Hindlimb muscle (tissue), 1 donor: ENCODE data around the gene TRPV5. TPM values are rescaled to one million over a fixed set of nuclear protein-coding genes. Genes with fewer than 3 reads are reported as not detected.

ENCODE experiments used
- DNase-seq: peaks from one replicate; pipeline ENCODE4 v3.0.0-alpha.2; 2013
- polyA plus RNA-seq: library from polyadenylated mRNA; unstranded; fragments of 120-200 nt; gene quantifications from one replicate; pipeline ENCODE4 v1.2.1, GENCODE V29; 2013; ENCODE audit not compliant: insufficient read length

Gene TRPV5
- polyA plus RNA-seq, 1 donor, result 0.09 TPM

DNA sequence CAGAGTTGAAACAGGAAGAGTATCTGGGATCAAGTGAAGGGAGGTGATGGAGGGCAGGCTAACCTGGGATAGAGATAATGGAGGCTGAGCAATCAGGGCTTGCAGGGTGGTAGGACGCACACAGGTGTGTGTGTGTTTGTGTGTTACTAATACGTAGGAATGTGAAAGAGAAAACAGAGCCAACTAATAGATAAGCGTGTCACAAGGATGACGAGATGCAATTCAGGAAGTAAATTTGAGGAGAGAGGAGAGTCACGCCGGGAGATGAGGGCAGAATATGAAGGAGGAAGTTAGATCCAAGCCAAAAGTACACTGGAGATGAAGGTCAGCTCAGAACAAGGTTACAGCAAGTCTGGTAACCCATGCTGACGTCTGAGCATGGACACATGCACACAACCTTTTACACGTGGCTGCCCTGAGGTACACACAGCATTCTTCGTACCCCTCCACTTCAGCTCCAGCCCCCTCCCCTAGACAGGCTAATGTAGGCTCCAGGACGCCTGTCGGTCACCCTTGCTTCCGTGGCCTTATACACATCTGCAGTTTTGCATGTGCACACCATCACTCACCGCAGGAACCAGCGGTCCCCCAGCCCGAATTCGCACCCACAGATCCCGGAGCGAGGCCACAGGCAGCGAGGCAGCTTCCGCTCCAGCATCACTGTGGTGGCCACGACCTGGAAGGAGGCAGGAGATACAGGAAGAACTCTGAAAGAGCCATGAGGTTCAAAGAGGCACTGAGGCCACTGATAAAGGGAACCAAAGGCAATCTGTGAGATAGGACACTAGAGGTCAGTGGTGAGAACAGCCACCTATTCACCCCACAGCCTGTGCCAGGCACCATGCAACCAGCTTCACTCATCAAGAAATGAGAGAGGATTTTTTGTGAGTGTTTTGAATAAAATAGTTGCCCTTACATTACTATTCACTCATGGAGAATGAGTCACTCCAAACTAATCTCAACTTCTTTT, 24.3 kb downstream of the TRPV5 start:
- no peak for DNase-seq

DNA sequence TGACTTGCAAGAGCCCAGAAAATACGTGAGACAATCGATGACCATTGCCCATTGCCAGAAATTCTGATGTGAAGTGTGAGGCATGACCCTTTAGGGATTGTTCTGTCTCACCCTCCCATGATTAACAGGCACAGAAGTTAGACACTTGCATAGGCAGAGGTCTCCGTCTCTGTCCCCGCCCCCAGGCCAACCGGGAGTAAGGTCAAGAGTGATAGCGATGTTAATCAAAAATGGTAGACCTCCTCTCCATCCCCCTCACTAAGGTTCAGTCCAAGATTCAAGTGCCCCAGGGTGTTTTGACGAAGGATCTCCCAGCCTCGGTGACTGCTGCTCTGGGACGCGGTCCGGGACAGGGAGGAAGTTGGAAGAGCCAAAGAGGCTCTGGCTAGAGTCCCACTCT, 25.3 kb downstream of the TRPV5 start:
- no peak for DNase-seq

- no peak for DNase-seq
Observed at GRCh38 chr7:142906643-142907042, 26.9 kb downstream of the TRPV5 start.

- DNase-seq, result no peak
Observed at GRCh38 chr7:142905759-142906158, 27.8 kb downstream of the TRPV5 start.

DNA sequence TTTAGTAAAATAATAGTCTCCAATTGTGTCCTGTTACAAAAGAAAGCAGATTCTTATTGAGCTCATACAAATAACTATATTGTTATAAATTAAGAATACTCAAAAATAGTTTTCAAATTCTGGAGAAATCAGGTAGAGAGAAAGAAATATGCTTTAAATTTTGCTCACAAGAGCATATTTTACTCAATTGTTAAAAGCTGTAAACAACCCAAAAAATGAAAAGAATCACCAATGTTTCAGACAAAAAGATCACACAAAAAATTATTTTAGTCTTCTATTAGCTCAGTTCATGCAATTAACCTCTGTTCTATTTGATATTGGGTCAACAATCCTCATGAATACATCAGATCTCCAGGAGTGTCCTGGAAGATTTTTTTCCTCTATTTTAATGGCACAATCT, 29.4 kb downstream of the TRPV5 start:
- DNase-seq, result no peak

GRCh38 chr7:142901426-142902259, 31.9 kb downstream of the TRPV5 start:
- DNase-seq, result no peak

- no peak for DNase-seq
Observed at GRCh38 chr7:142899661-142900060, 33.9 kb downstream of the TRPV5 start.

GRCh38 chr7:142898377-142899170, 35.0 kb downstream of the TRPV5 start:
- DNase-seq, result no peak

DNA sequence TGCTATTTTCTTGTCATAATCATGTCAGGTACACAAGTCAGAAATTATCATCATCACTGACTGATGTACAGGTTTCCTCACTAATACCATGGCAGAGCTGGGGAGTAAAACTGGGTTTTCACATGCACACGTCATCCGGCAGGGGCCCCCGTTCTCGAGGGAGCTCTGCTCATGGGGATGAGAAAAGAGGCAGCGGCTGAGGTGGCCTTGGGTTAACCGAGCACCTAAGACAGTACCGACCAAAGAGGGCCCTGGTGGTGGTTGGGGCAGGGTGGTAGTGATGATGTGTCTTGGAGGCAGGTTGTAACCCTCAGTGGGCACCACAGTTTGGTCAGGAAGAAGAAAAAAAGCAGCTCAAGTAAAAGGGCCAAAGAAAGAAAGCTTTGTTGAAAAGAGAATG, 35.9 kb downstream of the TRPV5 start:
- no peak for DNase-seq

DNA sequence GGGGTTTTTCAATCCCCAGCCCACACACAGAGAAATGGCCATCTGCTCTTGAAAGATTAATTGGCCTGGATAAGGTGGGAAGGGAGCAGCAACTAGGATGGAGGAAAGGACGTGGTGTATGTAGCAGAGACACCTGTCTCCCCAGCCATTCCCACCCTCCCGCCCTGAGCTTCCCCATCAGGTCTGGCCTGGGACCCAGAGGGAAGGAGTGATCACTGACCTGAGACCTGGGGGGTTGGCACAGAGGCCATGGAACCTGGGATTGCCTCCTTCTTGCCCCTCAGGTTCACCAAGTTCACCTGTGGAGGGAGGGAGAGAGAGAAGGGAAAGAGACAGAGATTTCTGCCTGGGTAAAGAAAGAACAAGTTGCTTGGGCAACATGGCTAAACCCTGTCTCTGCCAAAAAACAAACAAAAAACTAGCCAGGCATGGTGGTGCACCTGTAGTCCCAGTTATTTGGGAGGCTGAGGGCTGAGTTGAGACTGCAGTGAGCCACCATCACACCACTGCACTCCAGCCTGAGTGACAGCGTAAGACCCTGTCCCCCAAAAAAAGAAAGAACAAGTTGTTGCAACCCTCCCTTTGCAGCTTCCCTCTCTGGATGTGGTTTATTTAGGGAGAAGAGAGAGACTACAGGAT, 36.7 kb downstream of the TRPV5 start:
- DNase-seq, result no peak

DNA sequence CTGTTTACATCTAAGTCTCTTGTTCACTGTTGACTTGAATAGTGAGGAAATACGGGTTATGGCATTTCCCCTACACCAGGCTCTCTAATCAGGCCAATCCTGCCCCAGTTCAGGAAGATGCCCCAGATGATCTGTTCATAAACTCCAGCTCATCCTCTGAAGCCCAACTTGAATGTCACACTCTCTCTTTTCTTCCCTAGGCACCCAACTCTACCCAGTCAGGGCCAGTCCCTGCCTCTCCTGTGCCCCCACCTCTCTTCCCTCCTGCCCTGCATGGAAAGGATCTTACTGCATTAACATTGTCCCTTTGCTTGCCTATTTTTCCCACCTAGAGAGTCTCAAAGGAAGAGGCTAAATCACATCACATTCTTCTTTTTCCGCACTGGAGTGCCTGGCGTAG, 37.4 kb downstream of the TRPV5 start:
- no peak for DNase-seq

DNA sequence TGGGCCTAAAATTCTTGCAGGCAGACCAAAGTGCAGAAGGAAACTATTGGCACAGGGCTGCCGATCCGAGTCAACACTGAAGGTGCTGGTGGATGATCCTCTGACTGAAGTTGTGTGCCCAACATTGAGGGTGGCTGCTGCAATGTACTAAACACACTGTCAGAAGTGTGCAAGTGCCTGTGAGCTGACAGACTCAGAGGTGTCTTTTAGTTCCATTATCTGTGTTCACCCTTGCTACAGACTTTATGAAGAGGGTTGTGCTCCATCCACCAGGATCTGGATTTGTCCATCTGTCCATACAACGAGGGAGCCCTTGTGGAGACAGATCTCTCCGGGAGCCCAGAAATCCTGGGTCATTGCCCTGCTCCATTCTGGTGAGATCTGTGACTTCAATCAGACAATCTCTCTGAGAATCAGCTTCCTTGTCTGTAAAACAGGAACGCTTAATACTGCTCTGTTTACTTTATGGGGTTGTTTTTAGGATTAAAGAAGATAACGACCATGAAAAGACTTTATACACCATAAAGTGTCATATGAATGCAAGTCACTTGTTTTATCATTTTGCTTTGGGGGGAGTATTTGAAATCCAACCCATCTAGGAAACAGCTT, 38.5 kb downstream of the TRPV5 start:
- DNase-seq, result no peak

DNA sequence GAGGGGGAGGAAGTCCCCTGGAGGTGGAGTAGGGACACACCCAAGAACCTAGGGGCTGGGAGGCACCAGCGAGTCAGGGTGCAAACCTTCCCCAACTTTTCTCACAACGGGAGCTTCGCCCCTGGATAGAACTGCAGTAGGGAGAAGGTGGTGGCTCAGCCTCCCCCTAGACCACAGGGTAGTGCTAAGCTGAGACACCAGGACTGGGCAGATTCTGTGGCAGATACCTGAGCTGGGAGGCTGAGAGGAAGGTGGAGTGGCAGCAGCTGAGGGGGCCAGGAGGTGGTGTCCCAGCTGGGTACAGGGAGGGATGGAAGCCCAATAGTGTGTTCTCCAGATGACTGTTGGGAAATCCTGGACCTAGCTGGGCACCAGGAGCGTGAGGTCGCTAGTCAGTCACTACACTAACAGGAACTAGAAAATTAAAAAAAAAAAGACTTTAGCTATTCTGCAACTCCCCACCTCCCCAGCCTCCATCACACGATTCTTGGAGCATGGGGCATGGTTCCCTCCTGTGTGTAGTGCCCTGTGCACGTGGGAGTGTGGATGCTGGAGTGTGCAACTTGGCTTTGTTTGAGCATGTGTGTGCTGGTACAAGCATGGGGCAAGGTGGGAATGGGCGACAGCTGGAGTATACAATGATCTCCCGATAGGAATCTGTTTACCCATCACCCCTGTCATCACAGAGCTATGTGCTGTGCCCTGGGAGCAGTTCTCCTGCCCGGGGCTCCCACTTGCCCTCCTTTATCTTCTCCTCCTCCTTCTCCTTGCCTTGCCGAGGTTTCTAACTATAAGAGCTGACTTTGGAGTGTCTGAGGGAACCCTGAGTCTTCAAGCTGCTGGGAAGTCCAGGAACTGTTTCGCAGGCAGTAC, 39.2 kb downstream of the TRPV5 start:
- DNase-seq, result no peak

GRCh38 chr7:142892951-142893350, 40.6 kb downstream of the TRPV5 start:
- no peak for DNase-seq

DNA sequence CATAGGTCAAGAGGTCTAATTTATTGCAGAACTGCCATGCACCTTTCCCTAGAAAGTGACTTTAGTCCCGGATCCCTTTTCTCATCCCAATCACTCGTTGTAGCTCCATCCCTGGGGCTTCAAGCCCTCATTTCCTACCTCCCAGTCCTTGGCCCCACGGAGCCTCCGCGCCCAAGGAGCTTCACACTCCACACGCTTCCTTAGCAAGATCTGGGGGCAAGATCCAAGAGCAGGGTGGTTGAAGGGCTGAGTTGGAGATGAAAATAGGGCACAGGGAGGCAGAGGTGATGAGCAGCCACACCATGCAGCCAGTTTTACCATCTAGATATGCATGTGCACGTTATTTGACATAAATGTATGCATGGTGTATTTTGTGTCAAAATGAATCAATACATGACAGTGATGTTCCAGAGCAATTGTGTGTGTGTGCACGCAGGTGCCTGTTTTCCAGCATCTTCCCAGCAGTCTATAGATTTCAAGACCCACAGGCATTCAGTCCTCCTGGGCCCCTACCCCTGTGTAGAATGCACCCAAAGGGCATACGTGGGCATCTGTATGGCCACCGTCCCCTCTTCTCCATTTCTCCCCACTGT, 42.0 kb downstream of the TRPV5 start:
- no peak for DNase-seq

GRCh38 chr7:142890874-142891485, 42.6 kb downstream of the TRPV5 start:
- DNase-seq, result no peak

GRCh38 chr7:142889816-142890215, 43.7 kb downstream of the TRPV5 start:
- DNase-seq, result no peak

- no peak for DNase-seq
Observed at GRCh38 chr7:142887282-142888015, 46.1 kb downstream of the TRPV5 start.

DNA sequence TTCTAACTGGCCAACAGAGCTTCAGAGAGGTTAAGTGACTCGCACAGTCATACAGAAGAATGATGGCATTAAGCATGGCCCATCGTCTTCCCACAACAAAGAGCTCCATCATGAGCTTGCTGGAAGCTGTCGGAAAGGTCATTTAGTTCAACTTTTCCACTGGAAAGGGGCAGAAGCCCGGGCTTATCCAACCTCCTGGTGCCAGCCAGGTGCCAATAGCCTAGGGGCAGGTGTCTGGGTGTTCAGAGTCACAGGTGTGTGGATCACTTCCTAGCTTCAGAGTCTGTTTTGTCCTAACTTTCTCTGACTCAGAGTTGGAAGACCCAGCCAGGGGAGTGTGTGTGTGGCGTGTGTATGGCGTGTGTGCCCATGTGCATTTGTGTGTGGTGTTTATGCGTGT, 46.7 kb downstream of the TRPV5 start:
- no peak for DNase-seq
